HG03378 (cell line): Measurements from ENCODE around the gene ADGRE1.

ENCODE experiments used
- ATAC-seq: cut with Tn5 transposase; IDR thresholded peaks from one replicate; pipeline ENCODE4 v1.9.1; 2021; ENCODE audit warnings: mild to moderate bottlenecking, moderate library complexity; ENCODE audit not compliant: unreplicated experiment

Gene ADGRE1

DNA sequence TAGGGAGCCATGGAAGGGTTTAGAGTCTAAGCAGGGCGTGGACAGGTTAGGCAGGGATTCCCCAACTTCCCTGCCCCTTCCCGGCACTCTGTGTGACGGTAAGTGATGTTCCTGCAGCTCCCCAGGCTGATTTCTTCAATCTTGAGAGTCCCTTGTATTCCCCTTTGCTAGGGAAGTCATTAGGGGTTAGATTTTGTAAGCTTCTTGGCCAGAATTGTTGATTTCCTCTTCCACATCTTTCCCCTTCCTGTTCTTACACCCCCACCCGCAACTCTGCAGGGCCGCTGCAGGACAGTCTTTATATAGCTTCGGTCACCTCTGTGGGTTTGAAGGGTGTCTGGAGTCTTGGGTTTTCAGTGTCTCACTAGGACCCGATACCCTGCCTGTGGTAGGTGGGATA is 10.6 kb upstream of the ADGRE1 start:
- no peak for ATAC-seq

DNA sequence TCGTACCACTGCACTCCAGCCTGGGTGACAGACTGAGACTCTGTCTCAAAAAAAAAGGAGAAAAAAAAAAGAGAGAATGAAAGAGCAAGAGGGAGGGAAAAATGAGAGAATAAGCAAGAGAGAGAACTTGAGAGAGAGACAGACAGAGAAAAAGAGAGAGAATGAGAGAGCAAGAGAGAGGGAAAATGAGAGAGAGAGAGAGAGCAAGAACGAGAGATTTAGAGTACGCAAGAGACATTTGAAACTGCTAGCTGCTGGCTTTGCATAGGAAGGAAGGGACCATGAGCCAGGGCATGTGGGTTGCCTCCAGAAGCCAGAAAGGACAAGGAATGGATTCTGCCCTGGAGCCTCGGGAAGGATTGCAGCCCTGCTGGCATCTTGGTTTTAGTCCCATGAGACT is 9.6 kb upstream of the ADGRE1 start:
- no peak for ATAC-seq

DNA sequence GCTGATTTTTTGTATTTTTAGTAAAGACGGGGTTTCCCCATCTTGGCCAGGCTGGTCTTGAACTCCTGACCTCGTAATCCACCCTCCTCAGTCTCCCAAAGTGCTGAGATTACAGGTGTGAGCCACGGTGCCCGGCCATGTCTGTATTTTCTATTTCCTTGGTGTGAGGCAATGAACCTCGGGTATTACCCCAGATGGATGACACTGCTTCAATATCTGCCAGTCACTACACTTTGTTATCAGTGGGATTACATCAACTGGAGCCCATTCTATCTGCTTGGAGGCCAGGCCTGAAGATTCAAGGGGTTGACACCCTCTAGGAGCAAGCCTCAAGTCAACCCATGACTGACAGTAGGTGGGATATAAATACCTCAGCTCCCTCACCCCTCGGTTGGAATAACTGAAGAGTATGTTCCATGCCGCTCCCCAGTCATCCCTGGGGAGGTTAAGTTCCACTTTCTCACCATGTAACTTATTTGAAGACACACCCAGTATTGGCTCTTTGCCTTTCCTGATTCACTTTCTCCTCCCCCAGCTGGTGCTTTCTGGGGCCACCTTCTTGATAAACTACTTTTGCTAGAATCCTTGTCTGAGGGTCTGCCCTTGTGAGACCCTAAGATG is 992 bp upstream of the ADGRE1 start:
- ATAC-seq, result no peak

DNA sequence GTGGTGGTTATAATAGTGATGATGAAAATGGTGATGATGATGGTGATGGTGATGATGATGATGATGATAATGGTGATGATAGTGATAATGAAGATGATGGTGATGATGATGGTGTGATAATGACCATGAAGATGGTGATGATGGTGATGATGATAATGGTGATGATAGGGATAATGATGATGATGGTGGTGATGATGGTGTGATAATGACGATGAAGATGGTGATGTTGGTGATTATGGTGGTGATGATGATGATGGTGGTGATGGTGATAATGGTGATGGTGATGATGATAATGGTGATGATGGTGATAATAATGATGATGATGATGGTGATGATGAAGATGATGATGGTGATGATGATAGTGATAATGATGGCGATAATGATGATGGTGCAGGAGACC is 1.6 kb downstream of the ADGRE1 start:
- no peak for ATAC-seq

DNA sequence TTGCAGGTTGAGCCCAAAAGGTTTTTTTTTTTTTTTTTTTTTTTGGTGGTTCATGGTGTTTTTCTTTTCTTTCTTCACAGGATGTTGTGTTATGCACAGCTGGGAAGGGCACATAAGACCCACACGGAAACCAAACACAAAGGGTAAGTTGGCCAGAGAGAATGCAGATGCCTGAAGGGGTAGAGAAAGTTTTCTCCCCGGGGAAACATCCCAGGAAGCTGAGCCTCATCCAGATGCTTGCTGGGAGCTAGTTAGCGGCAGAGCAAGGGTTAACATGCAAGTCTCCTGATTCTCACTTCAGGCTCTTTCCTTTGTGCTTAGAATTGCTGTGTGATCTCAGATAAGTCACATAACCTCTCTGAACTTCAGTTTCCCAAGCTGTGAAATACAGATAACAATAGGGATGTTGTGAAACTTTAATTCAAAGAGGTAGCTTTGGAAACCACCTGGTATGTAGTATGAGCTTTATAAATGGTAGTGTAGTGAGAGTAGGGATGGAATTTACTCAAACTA is 3.1 kb downstream of the ADGRE1 start:
- ATAC-seq, result no peak

DNA sequence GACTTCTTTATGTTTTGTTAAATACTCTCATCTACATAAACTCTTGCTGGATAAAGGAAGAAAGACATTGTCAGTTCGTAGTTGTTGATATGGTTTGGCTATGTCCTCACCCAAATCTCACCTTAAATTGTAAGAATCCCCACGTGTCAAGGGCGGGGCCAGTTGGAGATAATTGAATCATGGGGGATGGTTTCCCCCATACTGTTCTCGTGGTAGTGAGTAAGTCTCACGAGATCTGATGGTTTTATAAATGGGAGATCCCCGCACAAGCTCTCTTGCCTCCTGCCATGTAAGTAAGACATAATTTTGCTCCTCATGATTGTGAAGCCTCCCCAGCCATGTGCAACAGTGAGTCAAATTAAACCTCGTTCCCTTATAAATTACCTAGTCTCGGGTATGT is 3.6 kb downstream of the ADGRE1 start:
- no peak for ATAC-seq

DNA sequence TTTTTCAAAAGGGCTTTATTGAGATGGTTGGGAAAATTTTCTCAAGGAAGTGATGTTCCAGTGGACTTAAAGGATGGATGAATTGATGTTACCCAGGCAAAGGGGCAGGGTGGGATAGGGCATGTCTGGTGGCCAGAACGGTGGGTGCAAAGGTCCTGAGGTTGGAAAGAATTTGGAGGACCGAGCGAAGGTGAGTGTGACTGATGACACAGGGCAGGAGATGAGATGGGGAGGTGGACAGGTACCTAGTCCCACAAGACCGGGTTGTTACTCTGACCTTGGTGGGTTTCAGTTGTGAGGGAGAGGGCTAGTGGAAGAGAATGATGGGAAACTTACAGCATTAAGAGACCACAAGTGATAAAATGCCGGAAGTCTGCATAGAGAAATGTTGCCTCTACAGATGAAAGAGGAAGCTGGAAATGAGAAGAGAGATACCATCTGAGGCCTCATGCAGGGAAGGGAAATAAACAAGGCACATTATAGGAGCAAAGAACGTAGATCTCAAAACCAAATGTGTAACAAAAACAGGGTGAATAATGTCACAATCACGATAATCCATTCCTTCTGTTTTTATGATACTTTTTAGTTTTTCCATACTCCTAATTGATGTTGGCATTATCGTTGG is 4.5 kb downstream of the ADGRE1 start:
- ATAC-seq, result no peak

DNA sequence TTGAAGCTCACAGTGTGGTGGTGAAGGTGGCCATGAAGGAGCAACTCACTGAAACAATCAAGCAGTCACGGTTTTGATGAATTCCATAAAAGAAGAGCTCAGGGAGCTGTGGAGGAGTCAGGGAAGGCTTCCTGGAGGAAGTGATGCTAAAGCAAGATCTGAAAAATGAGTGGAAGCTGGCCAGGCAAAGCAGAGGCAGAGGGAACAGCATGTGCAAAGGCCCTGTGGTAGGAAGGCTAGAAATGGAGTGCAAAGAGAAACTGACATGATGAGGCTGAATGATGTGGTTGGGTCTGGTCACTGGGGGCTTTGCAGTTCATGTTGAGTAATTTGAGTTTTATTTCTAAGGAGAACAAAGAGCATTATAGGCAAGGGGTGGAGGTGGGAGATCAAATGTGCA is 6.9 kb downstream of the ADGRE1 start:
- ATAC-seq, result no peak

DNA sequence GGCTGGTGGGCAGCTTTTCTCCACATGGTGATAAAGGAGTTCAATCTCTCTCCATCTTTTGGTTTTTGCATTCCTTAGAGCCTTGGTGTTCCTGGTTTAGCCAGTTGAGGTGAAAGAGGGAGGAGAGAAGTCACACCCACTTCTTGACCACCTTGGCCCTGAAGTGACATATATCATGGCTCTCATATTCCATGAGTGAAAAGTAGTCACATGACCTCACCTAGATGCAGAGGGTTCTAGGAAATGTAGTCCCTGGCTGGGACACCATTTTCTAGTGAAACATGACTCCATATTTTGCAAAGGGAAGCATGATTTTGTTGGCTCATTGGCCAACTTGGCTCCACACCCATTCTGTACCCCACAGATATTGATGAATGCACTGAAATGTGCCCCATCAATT is 16.1 kb downstream of the ADGRE1 start:
- no peak for ATAC-seq

DNA sequence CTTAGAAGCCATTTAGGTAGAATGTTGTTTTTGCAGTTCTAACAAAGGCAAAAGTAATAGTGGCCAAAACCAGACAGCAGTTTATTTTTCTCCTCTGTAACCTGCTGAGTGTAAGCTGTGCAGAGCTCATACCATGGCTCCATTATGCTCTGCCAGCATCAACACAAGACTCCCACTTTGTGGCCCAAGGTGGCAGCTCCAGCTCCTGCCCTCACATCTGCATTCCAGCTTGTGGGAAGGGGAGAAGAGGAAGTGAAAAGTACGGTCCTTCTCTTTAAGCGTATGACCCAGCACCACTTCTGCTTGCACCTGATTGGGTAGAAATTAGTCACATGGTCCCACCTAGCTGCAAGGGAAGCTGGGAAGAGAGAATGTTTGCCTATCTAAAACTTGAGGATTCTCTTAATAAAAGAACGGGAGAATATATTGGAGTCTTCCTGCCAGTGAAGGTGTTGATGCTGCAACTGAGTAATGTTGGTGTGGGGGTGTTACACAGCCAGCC is 19.2 kb downstream of the ADGRE1 start:
- no peak for ATAC-seq

DNA sequence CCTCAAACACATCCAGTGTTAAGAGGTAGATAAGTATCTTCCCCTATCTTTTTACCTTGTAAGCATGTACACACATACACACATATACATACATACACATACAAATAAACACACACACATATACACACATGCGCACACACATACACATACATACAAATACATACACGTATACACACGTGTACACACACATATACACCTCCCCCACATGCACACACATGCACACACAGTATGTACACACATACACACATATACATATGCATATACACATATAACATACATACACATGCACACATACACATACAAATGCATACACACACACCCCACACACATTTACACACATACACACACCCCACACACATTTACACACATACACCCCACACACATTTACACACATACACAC is 24.1 kb downstream of the ADGRE1 start:
- ATAC-seq, result no peak

DNA sequence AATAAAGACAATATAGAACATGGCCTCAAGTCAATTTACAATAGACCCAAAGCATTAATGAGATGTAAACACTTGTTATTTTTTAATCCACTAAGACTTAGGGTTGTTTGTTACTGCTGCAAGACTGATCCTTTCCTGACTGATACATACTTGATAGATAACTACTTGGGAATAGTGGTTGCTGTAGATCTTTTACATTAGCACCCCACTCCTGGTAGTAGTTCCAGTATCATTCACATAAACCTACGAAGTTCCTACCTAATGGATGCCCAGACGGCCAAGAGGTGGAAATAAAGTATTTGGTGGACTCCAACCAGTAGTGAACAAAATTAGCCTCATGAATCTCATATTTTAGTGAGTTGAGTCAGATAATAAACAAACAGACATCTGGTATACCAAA is 26.9 kb downstream of the ADGRE1 start:
- no peak for ATAC-seq

DNA sequence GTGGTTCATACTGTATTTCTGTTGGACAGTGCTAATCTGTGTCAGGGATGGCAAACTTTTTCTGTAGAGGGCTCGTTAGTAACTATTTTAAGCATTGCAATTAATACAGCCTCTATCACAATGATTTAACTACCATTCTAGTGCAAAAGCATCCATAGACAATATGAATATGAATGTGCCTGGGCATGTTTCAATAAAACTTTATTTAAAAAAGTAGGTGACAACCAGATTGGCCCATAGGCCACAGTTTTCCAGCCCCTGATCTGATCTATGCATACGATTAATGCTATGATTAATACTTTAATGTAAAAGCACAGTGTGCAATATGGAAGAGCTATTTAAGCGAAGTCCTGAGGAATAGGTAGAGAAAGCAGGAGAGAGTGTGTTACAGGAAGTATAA is 29.6 kb downstream of the ADGRE1 start:
- ATAC-seq, result no peak

DNA sequence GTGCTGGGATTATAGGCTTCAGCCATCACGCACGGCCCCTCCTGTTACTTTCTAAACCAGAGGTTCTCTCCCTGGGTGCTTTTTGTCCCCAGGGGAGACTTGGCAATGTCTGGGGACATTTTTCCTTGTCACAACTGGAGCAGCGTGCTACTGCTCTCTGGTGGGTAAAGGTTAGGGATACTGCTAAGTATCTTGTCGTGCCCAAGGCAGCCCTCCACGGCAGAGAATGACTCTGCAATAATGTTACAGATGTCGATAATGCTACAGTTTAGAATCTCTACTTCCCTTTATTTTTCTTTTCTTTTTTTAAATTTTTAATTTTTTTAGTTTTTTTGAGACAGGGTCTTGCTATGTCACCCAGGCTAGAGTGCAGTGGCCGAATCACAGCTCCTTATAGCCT is 38.0 kb downstream of the ADGRE1 start:
- ATAC-seq, result no peak

DNA sequence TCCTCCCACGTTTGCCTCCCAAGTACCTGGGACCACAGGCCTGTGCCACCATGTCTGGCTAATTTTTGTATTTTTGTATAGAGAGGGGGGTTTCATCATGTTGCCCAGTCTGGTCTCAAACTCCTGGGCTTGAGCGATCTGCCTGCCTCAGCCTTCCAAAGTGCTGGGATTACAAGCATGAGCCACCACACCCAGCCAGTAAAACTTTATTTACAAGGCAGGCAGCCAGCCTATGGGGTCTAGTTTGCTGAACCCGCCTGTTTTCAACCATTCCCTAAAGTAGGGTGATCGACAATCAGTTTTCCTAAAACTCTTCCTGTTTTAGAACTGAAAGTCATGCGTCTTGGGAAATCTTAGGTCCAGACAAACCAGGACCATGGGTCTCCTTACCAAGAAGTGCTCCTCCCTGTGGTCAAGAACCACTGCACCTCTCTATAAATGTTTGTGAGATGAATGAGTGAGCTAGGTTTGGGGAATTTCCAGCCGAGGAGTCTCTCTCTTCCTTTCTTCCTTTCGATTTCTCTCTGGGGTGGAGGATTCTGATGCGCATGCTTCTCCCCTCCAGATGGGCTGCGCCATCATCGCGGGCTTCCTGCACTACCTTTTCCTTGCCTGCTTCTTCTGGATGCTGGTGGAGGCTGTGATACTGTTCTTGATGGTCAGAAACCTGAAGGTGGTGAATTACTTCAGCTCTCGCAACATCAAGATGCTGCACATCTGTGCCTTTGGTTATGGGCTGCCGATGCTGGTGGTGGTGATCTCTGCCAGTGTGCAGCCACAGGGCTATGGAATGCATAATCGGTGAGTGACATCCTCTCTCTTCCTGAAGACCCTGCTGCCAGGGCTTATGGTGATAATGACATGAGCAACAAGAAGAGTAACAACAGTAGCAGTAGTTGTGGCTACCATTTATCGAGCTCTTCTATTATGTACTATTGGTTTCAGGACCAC is 38.7 kb downstream of the ADGRE1 start:
- no peak for ATAC-seq

DNA sequence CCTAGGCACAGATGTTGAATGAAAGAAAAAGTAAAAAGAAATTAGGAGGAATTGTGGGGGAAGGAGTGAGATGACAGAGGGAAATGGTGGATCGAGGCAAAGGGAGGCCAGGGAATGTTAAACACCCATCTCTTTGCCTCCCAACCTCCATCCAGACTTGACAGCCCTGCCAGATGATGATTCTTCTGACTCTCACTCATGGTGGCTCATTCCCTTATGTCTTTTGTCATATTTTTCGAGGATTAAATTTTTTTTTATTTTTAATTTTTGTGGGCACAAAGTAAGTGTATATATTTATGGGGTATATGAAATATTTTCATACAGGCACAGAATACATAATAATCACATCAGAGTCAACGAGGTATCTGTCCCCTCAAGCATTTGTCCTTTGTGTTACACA is 42.8 kb downstream of the ADGRE1 start:
- no peak for ATAC-seq

DNA sequence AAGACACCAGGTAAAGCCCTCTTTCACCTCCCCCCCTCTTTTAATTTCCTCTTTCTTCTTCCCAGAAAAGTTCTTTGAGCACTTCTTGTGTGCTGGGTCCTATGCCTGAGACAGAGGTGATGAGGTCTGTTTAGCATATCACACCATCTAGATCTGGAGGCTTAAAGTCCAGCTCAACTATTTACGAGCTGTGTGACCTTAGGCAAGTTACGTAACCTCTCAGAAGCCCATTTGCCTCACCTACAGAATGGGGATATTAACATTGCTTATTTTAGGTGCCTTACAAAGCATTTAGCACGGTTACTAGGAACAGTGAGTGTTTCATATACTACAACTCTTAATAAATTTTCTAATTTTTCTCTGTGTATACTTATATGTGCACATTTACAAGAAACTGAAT is 47.7 kb downstream of the ADGRE1 start:
- no peak for ATAC-seq

DNA sequence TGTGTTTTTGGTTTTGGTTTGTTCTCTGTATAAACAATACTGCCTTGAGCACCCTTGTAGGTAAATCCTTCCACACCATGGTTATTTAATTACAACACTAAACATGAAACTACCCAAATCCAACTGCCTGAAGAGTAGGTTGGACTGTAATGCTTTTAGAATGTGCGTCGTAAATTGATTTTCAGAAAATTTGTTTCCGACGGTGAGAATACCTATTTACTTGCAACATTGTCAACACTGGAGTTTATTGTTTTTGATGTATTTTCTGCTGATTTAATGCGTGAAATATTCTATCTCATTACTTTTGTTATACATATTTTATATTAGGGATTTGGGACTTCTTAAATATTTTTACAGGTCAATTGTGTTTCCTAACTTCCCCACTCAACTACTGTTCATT is 48.2 kb downstream of the ADGRE1 start:
- no peak for ATAC-seq

DNA sequence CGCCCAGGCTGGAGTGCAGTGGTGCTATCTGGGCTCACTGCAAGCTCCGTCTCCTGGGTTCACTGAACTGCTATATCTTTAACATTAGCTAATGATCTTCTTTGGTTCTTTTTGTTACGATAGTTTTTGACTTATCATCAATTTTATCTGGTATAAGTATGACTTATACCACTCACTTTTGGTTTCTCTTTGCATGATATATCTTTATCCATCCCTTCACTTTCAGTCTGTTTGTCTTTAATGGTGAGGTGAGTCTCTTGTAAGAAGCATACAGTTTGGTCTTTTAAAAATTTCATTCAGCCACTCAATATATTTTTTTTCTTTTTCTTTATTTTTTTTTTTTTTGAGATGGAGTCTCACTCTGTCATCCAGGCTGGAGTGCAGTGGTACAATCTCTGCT is 58.4 kb downstream of the ADGRE1 start:
- no peak for ATAC-seq

DNA sequence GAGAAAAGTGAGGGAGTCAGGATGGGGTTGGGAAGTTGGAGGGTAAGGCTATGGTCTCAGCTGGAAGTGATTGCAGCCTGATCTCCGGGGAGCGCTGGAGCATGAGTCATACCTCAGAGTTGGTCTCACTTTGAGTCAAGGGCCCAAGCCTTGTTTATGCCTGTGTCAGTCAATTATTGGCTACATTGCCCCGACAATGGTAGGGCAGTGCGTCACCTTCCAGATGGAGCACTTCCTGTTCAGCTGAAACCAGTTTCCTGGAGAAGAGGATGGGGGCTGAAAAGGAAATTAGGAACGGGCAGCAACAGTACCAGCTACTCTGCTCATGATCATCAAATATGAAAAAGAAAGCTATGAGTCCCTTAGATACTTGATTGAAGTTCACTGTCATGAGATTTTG is 60.4 kb downstream of the ADGRE1 start:
- no peak for ATAC-seq

DNA sequence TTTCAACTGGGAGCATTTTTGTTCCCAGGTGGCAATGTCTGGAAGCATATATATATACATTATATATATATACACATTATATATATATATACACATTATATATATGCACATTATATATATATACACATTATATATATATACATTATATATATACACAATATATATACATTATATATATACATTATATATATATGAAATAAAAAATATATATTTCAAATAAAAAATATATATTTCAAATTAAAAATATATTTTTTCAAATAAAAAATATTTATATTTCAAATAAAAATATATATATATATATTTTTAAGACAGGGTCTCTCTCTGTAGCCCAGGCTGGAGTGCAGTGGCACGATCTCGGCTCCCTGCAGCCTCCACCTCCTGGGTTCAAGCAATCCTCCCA is 61.5 kb downstream of the ADGRE1 start:
- ATAC-seq, result no peak

DNA sequence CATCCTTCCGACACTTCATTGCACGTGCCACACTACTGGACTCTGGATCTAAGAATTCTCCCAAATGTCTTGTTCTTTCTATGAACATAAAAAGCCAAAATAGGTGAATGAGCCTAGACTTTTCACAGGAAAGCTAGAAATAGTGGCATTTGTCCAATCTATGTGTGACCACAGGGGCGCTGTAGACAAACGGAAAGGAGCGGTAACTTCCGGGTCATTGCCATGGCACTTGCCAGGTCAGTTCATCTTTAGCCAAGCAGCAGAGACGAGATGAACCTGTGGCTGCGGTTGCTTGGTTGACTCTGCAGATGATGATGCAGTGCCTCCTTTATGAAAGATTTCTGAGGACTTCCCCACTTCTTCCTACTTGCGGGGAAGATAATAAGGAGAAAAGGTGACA is 65.6 kb downstream of the ADGRE1 start:
- no peak for ATAC-seq
